CD14-positive monocyte (primary cell): Measurements from ENCODE around the gene COX10. TPM values are rescaled to one million over a fixed set of nuclear protein-coding genes. Genes with fewer than 3 reads are reported as not detected.

Experiments used
- DNase-seq, 3 donors: peaks; one replicate each; pipeline ENCODE4 v3.0.0-alpha.2; 2011 to 2022
- H2AFZ ChIP-seq: 2 replicates; pipeline ENCODE4 v1.6.0; 2012; ENCODE audit warnings: mild to moderate bottlenecking, low read depth, low read length, inconsistent platforms; ENCODE audit not compliant: insufficient read depth, poor library complexity, severe bottlenecking
- H3K27ac ChIP-seq, 2 donors: 1 replicate in 1 of 2; 2 replicates in 1 of 2; pipeline ENCODE4 v1.5.1; 2012 to 2013; ENCODE audit warnings: low read length in 2 of 2, control low read depth in 1 of 2, inconsistent platforms in 1 of 2, low read depth in 1 of 2, mild to moderate bottlenecking in 1 of 2
- H3K27me3 ChIP-seq, 2 donors: one replicate each; pipeline versions ENCODE4 v1.6.0 to v1.6.1; 2011 to 2013; ENCODE audit warnings: low read length in 2 of 2; ENCODE audit not compliant: control insufficient read depth in 2 of 2, insufficient read depth in 2 of 2
- H3K36me3 ChIP-seq, 2 donors: replicated peaks in 1 of 2; 1 replicate in 1 of 2; 2 replicates in 1 of 2; pipeline versions ENCODE4 v1.5.1 to v1.6.1; 2012 to 2013; ENCODE audit warnings: low read length in 2 of 2, control low read depth in 1 of 2, inconsistent platforms in 1 of 2, mild to moderate bottlenecking in 1 of 2; ENCODE audit not compliant: insufficient read depth in 2 of 2, control insufficient read depth in 1 of 2
- H3K4me1 ChIP-seq, 2 donors: 1 replicate in 1 of 2; 2 replicates in 1 of 2; pipeline versions ENCODE4 v1.5.1 to v1.6.1; 2012 to 2013; ENCODE audit warnings: low read length in 2 of 2, control low read depth in 1 of 2, inconsistent platforms in 1 of 2, mild to moderate bottlenecking in 1 of 2, moderate library complexity in 1 of 2; ENCODE audit not compliant: insufficient read depth in 2 of 2, control insufficient read depth in 1 of 2
- H3K4me2 ChIP-seq: replicated peaks from 2 replicates; pipeline ENCODE3; 2012; ENCODE audit warnings: low read length, moderate library complexity, mild to moderate bottlenecking; ENCODE audit not compliant: poor library complexity, severe bottlenecking; ENCODE audit errors: extremely low read depth
- H3K4me3 ChIP-seq, 3 experiments: fragments of 200-600 bp in 1 of 3; sonication (generic) in 1 of 3; replicated peaks in 1 of 3; 1 replicate in 2 of 3; 2 replicates in 1 of 3; pipeline ENCODE4 v1.5.1; 2011 to 2013; ENCODE audit warnings: low read length in 3 of 3, mild to moderate bottlenecking in 3 of 3, control low read depth in 2 of 3, low read depth in 2 of 3, inconsistent platforms in 1 of 3, moderate library complexity in 1 of 3
- H3K79me2 ChIP-seq: 2 replicates; pipeline ENCODE4 v1.6.0; 2012; ENCODE audit warnings: mild to moderate bottlenecking, control low read depth, inconsistent platforms, low read length, moderate library complexity; ENCODE audit not compliant: insufficient read depth
- H3K9ac ChIP-seq: 2 replicates; pipeline ENCODE4 v1.6.0; 2017; ENCODE audit warnings: low read length, mild to moderate bottlenecking; ENCODE audit not compliant: insufficient read depth, poor library complexity, severe bottlenecking
- H3K9me3 ChIP-seq, 2 donors: replicated peaks in 1 of 2; 1 replicate in 1 of 2; 2 replicates in 1 of 2; pipeline versions ENCODE4 v1.5.1 to v1.6.1; 2012 to 2013; ENCODE audit warnings: low read length in 2 of 2, control low read depth in 1 of 2; ENCODE audit not compliant: control insufficient read depth in 1 of 2, insufficient read depth in 1 of 2
- H4K20me1 ChIP-seq: 2 replicates; pipeline ENCODE4 v1.6.0; 2012; ENCODE audit warnings: mild to moderate bottlenecking, low read length, control low read depth, moderate library complexity; ENCODE audit not compliant: insufficient read depth
- H3K27ac Mint-ChIP-seq, 7 donors: one replicate each; pipeline ENCODE4 v1.8.0; 2020; ENCODE audit warnings: mild to moderate bottlenecking in 7 of 7, mixed read lengths in 7 of 7, moderate library complexity in 6 of 7, inconsistent platforms in 2 of 7
- H3K27me3 Mint-ChIP-seq, 3 donors: one replicate each; pipeline ENCODE4 v1.8.0; 2021 to 2022; ENCODE audit warnings: low read depth in 3 of 3, mild to moderate bottlenecking in 3 of 3, mixed read lengths in 3 of 3, moderate library complexity in 3 of 3, inconsistent platforms in 1 of 3
- H3K36me3 Mint-ChIP-seq, 2 donors: one replicate each; pipeline ENCODE4 v1.8.0; 2020; ENCODE audit warnings: mixed read lengths in 2 of 2, inconsistent platforms in 1 of 2, mild to moderate bottlenecking in 1 of 2
- H3K4me1 Mint-ChIP-seq: one replicate; pipeline ENCODE4 v1.8.0; 2020; ENCODE audit warnings: mild to moderate bottlenecking, mixed read lengths
- H3K4me3 Mint-ChIP-seq, 2 donors: one replicate each; pipeline ENCODE4 v1.8.0; 2020; ENCODE audit warnings: mild to moderate bottlenecking in 2 of 2, mixed read lengths in 2 of 2, moderate library complexity in 1 of 2
- H3K9me3 Mint-ChIP-seq, 7 donors: one replicate each; pipeline ENCODE4 v1.8.0; 2020 to 2022; ENCODE audit warnings: mixed read lengths in 7 of 7, mild to moderate bottlenecking in 6 of 7, moderate library complexity in 6 of 7, inconsistent platforms in 2 of 7
- WGBS: methylation state at CpG from one replicate; pipeline ENCODE4 v1.1.5; 2013; ENCODE audit warnings: missing lambda C conversion rate; ENCODE audit not compliant: insufficient coverage; 5-methylcytosine and 5-hydroxymethylcytosine counted together
- intact Hi-C, 2 donors: fragments of 100-400 bp; cut with micrococcal nuclease; formaldehyde crosslinking; loops; one replicate each; pipeline versions ENCODE4 v1.15.0 to v1.15.1; 2023
- polyA plus RNA-seq, 3 donors: library from polyadenylated mRNA; depleted of rRNA in 1 of 3; unstranded in 2 of 3; stranded (reverse) in 1 of 3; fragments of 300-500 nt in 2 of 3; fragments of >200 nt in 1 of 3; fragmentation: Illumina TruSeq in 2 of 3; gene quantifications; 1 replicate in 2 of 3; 2 replicates in 1 of 3; pipeline ENCODE4 v1.2.3, GENCODE V29; 2012 to 2021
- TF ChIP-seq, protein P1 (sequence below): fragments of 200-600 bp; IDR thresholded peaks from one replicate; pipeline ENCODE4 v1.8.0; 2022; ENCODE audit warnings: antibody characterized with exemption, mild to moderate bottlenecking

Gene COX10
- polyA plus RNA-seq, 3 donors: 8.2 to 15.2 (median 11.3) TPM

DNA sequence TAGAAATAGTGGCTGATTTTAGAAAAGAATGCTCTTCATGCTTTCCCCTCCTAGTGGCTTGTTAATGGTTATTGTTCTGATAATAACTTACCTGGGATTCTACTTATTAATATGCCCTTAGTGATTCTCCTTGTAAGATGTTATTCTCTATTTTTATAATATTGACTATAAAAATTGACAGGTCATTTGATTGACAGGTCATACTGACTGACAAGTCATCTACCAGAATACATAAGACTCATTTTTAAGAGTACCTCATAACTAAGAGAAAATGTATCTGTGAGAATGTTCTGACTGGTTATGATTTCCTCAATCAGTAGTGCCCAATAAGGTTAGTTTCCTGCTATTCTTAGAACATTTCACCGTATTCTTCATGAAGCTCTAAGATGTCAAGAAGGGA, 8.6 kb upstream of the COX10 start:
- TF ChIP-seq, protein P1, sequence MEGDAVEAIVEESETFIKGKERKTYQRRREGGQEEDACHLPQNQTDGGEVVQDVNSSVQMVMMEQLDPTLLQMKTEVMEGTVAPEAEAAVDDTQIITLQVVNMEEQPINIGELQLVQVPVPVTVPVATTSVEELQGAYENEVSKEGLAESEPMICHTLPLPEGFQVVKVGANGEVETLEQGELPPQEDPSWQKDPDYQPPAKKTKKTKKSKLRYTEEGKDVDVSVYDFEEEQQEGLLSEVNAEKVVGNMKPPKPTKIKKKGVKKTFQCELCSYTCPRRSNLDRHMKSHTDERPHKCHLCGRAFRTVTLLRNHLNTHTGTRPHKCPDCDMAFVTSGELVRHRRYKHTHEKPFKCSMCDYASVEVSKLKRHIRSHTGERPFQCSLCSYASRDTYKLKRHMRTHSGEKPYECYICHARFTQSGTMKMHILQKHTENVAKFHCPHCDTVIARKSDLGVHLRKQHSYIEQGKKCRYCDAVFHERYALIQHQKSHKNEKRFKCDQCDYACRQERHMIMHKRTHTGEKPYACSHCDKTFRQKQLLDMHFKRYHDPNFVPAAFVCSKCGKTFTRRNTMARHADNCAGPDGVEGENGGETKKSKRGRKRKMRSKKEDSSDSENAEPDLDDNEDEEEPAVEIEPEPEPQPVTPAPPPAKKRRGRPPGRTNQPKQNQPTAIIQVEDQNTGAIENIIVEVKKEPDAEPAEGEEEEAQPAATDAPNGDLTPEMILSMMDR: no peak
- no peak overlapping the region for H3K9ac ChIP-seq
- H2AFZ ChIP-seq: no peak overlapping the region
- H3K79me2 ChIP-seq: no peaks in the 10 kb centered on the region
- H3K4me1 ChIP-seq: no peaks in the 10 kb centered on the region
- no peaks in the 10 kb centered on the region for H3K9me3 ChIP-seq
- intact Hi-C loops: loop anchor here in 1 of 2 donors (10.0 kb wide), 1 partner anchor 244 kb away; the partner anchor contains the start of gene HS3ST3B1
- H3K4me2 ChIP-seq: no peak overlapping the region
- Mint-ChIP-seq H3K27ac (no peak overlapping the region), H3K9me3 (peaks cover 0 to 3% (median 2%) of the 10 kb centered on the region in 7 donors), H3K4me1 (no peaks in the 10 kb centered on the region), H3K4me3 (no peak overlapping the region), H3K36me3 (peaks cover 10 to 14% of the 10 kb centered on the region in 2 donors), H3K27me3 (no peaks in the 10 kb centered on the region)
- H4K20me1 ChIP-seq: no peaks in the 10 kb centered on the region
- H3K36me3 ChIP-seq: no peaks in the 10 kb centered on the region
- no peaks in the 10 kb centered on the region for H3K27me3 ChIP-seq
- H3K27ac ChIP-seq: no peak overlapping the region
- 83% methylated on average over 1 of the region's 1 CpG for WGBS
- no peak for DNase-seq
- H3K4me3 ChIP-seq: no peak overlapping the region

DNA sequence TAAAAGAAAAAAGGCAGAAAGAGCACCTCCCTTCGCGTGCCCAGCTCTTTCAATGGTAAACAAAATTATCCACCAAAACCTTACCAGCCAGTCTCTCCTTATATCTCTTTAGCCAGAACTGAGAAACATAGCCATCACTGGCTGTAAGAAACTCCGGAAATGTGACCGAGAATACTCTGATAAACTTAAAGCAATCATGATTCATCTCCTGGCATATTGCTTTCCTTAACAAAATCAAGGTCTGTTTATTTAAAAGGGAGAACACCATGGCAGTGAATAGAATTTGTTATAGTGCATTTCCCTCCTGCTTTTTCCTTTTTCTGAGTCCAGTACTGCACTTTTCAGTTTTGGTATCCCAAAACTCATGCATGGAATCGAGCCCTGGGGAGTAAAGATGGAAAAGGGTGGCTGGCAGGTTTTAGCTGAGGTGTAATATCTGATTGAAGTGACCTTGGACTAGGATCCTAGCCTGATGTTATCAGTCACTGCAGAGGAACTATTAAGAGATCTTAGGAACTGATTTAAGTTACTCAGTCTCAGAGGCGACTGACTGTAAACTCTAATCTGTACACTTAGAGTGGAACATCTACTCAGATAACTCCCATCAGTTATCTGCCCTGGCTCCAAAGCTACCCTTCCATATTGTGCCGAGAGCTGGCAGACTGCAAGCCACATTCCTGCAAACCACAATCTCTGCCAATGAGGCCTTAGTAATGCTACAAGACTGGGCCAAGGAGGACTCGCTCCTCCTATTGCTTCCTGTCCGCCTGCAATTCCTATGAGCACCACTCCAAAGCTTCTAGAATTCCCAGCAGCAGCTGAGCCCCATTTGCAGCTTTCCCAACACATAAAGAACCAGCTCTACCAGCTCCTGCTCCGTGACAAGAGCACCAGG, 7.4 kb upstream of the COX10 start:
- Histone ChIP-seq H3K36me3 (no peaks in the 10 kb centered on the region), H3K27ac (no peak overlapping the region), H3K27me3 (no peaks in the 10 kb centered on the region), H4K20me1 (no peaks in the 10 kb centered on the region), H2AFZ (no peak overlapping the region), H3K9me3 (peaks cover 0 to 4% of the 10 kb centered on the region in 2 donors), H3K4me2 (no peak overlapping the region), H3K79me2 (no peaks in the 10 kb centered on the region), H3K9ac (no peak overlapping the region), H3K4me3 (no peak overlapping the region), H3K4me1 (no peaks in the 10 kb centered on the region)
- 98% methylated on average over 6 of the region's 10 CpGs for WGBS
- Mint-ChIP-seq H3K36me3 (peaks cover 10 to 12% of the 10 kb centered on the region in 2 donors), H3K27ac (no peak overlapping the region), H3K9me3 (peaks cover 0 to 5% (median 2%) of the 10 kb centered on the region in 7 donors), H3K4me1 (no peaks in the 10 kb centered on the region), H3K27me3 (no peaks in the 10 kb centered on the region), H3K4me3 (no peak overlapping the region)
- DNase-seq: no peak
- intact Hi-C loops: loop anchor here in 1 of 2 donors (10.0 kb wide), 1 partner anchor 243 kb away; the partner anchor contains the start of gene HS3ST3B1
- TF ChIP-seq, protein P1: no peak
